ENCODE results near the gene ROBO4.

- no peak for TF ChIP-seq CTCF (conservative IDR thresholded peaks at IDR 0.05)
- no peak for TF ChIP-seq ZFX (IDR thresholded peaks at IDR 0.05)
Observed at GRCh38 chr11:124872280-124872679, 25.4 kb downstream of the ROBO4 start.

Measured in C4-2B (cell line).